ENCODE data around the gene TMEM252.

- TF ChIP-seq POLR2A (IDR thresholded peaks at IDR 0.05; ENCODE audit: low read length) (no peak), GATA1 (IDR thresholded peaks at IDR 0.05; ENCODE audit: low read depth, low read length) (no peak)
These were observed 19.6 kb upstream of the TMEM252 start for GRCh38 chr9:68560071-68560844.
